H1 (cell line): Measurements from ENCODE around the gene TBC1D4. TPM values are rescaled to one million over a fixed set of nuclear protein-coding genes. Genes with fewer than 3 reads are reported as not detected.

Experiments
- GABPA ChIP-seq: IDR thresholded peaks from 2 replicates; pipeline ENCODE4 v1.6.1; 2011; ENCODE audit warnings: mild to moderate bottlenecking, low read length, moderate library complexity, borderline replicate concordance; ENCODE audit not compliant: insufficient read depth
- MAFK ChIP-seq: IDR thresholded peaks from 2 replicates; pipeline ENCODE4 v1.6.1; 2012; ENCODE audit warnings: low read depth, mild to moderate bottlenecking, improper control_type of control experiment, low read length
- RXRA ChIP-seq: IDR thresholded peaks from 2 replicates; pipeline ENCODE4 v1.6.1; 2011; ENCODE audit warnings: low read depth, mild to moderate bottlenecking, low read length, moderate library complexity; ENCODE audit not compliant: insufficient read depth
- SUZ12 ChIP-seq: fragments of 200-600 bp; sonication (generic); IDR thresholded peaks from 2 replicates; pipeline ENCODE4 v1.6.1; 2012; ENCODE audit warnings: mild to moderate bottlenecking, inconsistent platforms, low read length, moderate library complexity, mixed read lengths
- polyA plus RNA-seq, 7 experiments: library from polyadenylated mRNA; depleted of rRNA in 3 of 7; stranded (reverse) in 5 of 7; unstranded in 2 of 7; fragments of >200 nt in 5 of 7; fragments of 200-250 nt in 2 of 7; gene quantifications; 1 replicate in 5 of 7; 2 replicates in 1 of 7; 4 replicates in 1 of 7; pipeline versions ENCODE4 v1.2.1 to v1.2.3, GENCODE V29; 2011 to 2013; ENCODE audit warnings: missing spikeins in 2 of 7, mixed read lengths in 2 of 7
- total RNA-seq: library from RNA; stranded (reverse); fragmentation: NEBNext Ultra II Directional; extraction: Animal tissue kit (Norgen Biotek cat#: 25700); gene quantifications from 2 replicates; pipeline ENCODE4 v1.2.1, GENCODE V29; 2021
- TF ChIP-seq, protein P1 (sequence below): fragments of 300-600 bp; sonication (generic); IDR thresholded peaks from 2 replicates; pipeline ENCODE4 v1.7.1; 2012; ENCODE audit warnings: low read length, moderate library complexity, mild to moderate bottlenecking, inconsistent platforms; ENCODE audit not compliant: insufficient replicate concordance
- TF ChIP-seq, protein P2 (sequence below): IDR thresholded peaks from 2 replicates; pipeline ENCODE4 v1.6.1; 2012; ENCODE audit warnings: inconsistent platforms

TBC1D4 gene
- total and polyA plus RNA-seq, 2 of the 8 experiments (the other 6 are each of a cell fraction or from before 2014, with no cell fraction given), result 16.7 to 39.0 TPM

DNA sequence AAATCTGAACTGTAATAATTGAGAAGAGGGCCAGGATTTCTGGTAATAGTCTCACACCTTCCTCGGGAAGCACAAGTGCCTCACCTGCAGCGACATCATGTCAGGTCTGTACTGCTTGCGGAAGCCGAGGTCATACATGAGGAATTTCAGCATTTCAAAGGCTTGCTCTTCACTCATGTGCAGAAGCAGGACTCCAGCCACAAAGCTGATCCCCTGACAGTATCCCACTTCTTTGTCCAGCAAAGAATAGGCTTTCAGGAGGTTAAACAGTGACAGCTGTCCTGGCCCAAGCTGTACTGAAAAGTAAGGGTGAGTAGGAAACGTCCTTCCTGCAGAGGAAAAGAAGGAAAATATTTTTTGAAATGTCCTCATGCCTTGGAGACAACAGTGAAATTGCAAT lies 182.7 kb downstream of the TBC1D4 start (continued):
- TF ChIP-seq, protein P1, sequence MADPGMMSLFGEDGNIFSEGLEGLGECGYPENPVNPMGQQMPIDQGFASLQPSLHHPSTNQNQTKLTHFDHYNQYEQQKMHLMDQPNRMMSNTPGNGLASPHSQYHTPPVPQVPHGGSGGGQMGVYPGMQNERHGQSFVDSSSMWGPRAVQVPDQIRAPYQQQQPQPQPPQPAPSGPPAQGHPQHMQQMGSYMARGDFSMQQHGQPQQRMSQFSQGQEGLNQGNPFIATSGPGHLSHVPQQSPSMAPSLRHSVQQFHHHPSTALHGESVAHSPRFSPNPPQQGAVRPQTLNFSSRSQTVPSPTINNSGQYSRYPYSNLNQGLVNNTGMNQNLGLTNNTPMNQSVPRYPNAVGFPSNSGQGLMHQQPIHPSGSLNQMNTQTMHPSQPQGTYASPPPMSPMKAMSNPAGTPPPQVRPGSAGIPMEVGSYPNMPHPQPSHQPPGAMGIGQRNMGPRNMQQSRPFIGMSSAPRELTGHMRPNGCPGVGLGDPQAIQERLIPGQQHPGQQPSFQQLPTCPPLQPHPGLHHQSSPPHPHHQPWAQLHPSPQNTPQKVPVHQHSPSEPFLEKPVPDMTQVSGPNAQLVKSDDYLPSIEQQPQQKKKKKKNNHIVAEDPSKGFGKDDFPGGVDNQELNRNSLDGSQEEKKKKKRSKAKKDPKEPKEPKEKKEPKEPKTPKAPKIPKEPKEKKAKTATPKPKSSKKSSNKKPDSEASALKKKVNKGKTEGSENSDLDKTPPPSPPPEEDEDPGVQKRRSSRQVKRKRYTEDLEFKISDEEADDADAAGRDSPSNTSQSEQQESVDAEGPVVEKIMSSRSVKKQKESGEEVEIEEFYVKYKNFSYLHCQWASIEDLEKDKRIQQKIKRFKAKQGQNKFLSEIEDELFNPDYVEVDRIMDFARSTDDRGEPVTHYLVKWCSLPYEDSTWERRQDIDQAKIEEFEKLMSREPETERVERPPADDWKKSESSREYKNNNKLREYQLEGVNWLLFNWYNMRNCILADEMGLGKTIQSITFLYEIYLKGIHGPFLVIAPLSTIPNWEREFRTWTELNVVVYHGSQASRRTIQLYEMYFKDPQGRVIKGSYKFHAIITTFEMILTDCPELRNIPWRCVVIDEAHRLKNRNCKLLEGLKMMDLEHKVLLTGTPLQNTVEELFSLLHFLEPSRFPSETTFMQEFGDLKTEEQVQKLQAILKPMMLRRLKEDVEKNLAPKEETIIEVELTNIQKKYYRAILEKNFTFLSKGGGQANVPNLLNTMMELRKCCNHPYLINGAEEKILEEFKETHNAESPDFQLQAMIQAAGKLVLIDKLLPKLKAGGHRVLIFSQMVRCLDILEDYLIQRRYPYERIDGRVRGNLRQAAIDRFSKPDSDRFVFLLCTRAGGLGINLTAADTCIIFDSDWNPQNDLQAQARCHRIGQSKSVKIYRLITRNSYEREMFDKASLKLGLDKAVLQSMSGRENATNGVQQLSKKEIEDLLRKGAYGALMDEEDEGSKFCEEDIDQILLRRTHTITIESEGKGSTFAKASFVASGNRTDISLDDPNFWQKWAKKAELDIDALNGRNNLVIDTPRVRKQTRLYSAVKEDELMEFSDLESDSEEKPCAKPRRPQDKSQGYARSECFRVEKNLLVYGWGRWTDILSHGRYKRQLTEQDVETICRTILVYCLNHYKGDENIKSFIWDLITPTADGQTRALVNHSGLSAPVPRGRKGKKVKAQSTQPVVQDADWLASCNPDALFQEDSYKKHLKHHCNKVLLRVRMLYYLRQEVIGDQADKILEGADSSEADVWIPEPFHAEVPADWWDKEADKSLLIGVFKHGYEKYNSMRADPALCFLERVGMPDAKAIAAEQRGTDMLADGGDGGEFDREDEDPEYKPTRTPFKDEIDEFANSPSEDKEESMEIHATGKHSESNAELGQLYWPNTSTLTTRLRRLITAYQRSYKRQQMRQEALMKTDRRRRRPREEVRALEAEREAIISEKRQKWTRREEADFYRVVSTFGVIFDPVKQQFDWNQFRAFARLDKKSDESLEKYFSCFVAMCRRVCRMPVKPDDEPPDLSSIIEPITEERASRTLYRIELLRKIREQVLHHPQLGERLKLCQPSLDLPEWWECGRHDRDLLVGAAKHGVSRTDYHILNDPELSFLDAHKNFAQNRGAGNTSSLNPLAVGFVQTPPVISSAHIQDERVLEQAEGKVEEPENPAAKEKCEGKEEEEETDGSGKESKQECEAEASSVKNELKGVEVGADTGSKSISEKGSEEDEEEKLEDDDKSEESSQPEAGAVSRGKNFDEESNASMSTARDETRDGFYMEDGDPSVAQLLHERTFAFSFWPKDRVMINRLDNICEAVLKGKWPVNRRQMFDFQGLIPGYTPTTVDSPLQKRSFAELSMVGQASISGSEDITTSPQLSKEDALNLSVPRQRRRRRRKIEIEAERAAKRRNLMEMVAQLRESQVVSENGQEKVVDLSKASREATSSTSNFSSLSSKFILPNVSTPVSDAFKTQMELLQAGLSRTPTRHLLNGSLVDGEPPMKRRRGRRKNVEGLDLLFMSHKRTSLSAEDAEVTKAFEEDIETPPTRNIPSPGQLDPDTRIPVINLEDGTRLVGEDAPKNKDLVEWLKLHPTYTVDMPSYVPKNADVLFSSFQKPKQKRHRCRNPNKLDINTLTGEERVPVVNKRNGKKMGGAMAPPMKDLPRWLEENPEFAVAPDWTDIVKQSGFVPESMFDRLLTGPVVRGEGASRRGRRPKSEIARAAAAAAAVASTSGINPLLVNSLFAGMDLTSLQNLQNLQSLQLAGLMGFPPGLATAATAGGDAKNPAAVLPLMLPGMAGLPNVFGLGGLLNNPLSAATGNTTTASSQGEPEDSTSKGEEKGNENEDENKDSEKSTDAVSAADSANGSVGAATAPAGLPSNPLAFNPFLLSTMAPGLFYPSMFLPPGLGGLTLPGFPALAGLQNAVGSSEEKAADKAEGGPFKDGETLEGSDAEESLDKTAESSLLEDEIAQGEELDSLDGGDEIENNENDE, result no peak
- TF ChIP-seq, protein P2, sequence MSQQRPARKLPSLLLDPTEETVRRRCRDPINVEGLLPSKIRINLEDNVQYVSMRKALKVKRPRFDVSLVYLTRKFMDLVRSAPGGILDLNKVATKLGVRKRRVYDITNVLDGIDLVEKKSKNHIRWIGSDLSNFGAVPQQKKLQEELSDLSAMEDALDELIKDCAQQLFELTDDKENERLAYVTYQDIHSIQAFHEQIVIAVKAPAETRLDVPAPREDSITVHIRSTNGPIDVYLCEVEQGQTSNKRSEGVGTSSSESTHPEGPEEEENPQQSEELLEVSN, result no peak
- TF ChIP-seq SUZ12 (no peak), RXRA (no peak), GABPA (no peak), MAFK (no peak)
- TF ChIP-seq, all 59 proteins: peak for 0
